Endothelial cell of umbilical vein (primary cell): Measurements from ENCODE around the gene ZSCAN5A. TPM values are rescaled to one million over a fixed set of nuclear protein-coding genes. Genes with fewer than 3 reads are reported as not detected.

Source experiments
- BruUV-seq: library from RNA; stranded (reverse); fragments of 400-500 nt; replicated peaks from 2 replicates; lab custom pipeline; 2021; lab: Mats Ljungman, UMichigan
- CTCF ChIA-PET: fragments of 300-600, 350-600 bp; sonication (Branson Sonifier 250); formaldehyde crosslinking; loops from one replicate; lab custom pipeline; 2021; ENCODE audit warnings: antibody characterized with exemption, inconsistent platforms; lab: Charles Lee
- POLR2A ChIA-PET: fragments of 300-600, 350-600 bp; sonication (Branson Sonifier 250); formaldehyde crosslinking; loops from one replicate; lab custom pipeline; 2021; ENCODE audit warnings: antibody characterized with exemption, inconsistent platforms; lab: Charles Lee
- DNase-seq: peaks from one replicate; pipeline ENCODE4 v3.0.0-alpha.2; 2011; ENCODE audit warnings: low read depth, low spot score
- FAIRE-seq: peaks from 2 replicates; lab custom pipeline; 2011; peaks lifted over from hg19 to GRCh38; lab: Jason Lieb, UNC
- H2AFZ ChIP-seq: 2 replicates; pipeline ENCODE4 v1.6.0; 2012; ENCODE audit warnings: low read depth, low read length, control low read depth, inconsistent platforms
- H3K27ac ChIP-seq: 2 replicates; pipeline ENCODE4 v1.5.1; 2011; ENCODE audit warnings: low read depth, mild to moderate bottlenecking, control low read depth, low read length, moderate library complexity; ENCODE audit not compliant: insufficient read depth
- H3K27me3 ChIP-seq, 2 experiments: 2 replicates each; pipeline versions ENCODE4 v1.6.0 to v1.6.1; 2011; ENCODE audit warnings: low read length in 2 of 2, mixed read lengths in 1 of 2; ENCODE audit not compliant: control insufficient read depth in 2 of 2, insufficient read depth in 2 of 2
- H3K36me3 ChIP-seq, 2 experiments: 2 replicates in 1 of 2; 3 replicates in 1 of 2; pipeline ENCODE4 v1.5.1; 2011; ENCODE audit warnings: low read length in 2 of 2, mild to moderate bottlenecking in 1 of 2, moderate library complexity in 1 of 2; ENCODE audit not compliant: control insufficient read depth in 2 of 2, insufficient read depth in 2 of 2; ENCODE audit errors: extremely low read depth in 1 of 2
- H3K4me1 ChIP-seq: 3 replicates; pipeline ENCODE4 v1.5.1; 2011; ENCODE audit warnings: mild to moderate bottlenecking, low read length; ENCODE audit not compliant: control insufficient read depth, insufficient read depth; ENCODE audit errors: extremely low read depth
- H3K4me2 ChIP-seq: 2 replicates; pipeline ENCODE4 v1.6.1; 2011; ENCODE audit warnings: low read length, control low read depth, mixed read lengths; ENCODE audit not compliant: insufficient read depth
- H3K4me3 ChIP-seq, 3 experiments: fragments of 200-600 bp in 1 of 3; sonication (generic), shearing (Covaris generic) in 1 of 3; replicated peaks in 1 of 3; 2 replicates each; pipeline ENCODE4 v1.5.1; 2011 to 2016; ENCODE audit warnings: control low read depth in 3 of 3, low read length in 3 of 3, mild to moderate bottlenecking in 2 of 3, inconsistent platforms in 1 of 3, low read depth in 1 of 3, moderate library complexity in 1 of 3; ENCODE audit not compliant: insufficient read depth in 1 of 3
- H3K79me2 ChIP-seq: 2 replicates; pipeline ENCODE4 v1.6.0; 2012; ENCODE audit warnings: low read length, inconsistent platforms; ENCODE audit not compliant: control insufficient read depth, insufficient read depth
- H3K9ac ChIP-seq: replicated peaks from 2 replicates; pipeline ENCODE3; 2011; ENCODE audit warnings: low read length, control low read depth; ENCODE audit not compliant: insufficient read depth; ENCODE audit errors: extremely low read depth
- H3K9me1 ChIP-seq: replicated peaks from 3 replicates; pipeline ENCODE4 v1.6.0; 2011; ENCODE audit warnings: mild to moderate bottlenecking, low read length; ENCODE audit not compliant: control insufficient read depth, insufficient read depth; ENCODE audit errors: extremely low read depth
- H3K9me3 ChIP-seq: replicated peaks from 2 replicates; pipeline ENCODE4 v1.5.1; 2012; ENCODE audit warnings: low read length, inconsistent platforms; ENCODE audit not compliant: control insufficient read depth, insufficient read depth
- H4K20me1 ChIP-seq: replicated peaks from 2 replicates; pipeline ENCODE3; 2011; ENCODE audit warnings: mild to moderate bottlenecking, low read length; ENCODE audit not compliant: control insufficient read depth, insufficient read depth; ENCODE audit errors: extremely low read depth
- EZH2 ChIP-seq: IDR thresholded peaks from 2 replicates; pipeline ENCODE4 v1.6.1; 2012; ENCODE audit warnings: borderline replicate concordance, low read depth, mild to moderate bottlenecking, moderate library complexity, low read length, inconsistent platforms; ENCODE audit not compliant: severe bottlenecking
- FOS ChIP-seq: IDR thresholded peaks from 2 replicates; pipeline ENCODE4 v1.6.1; 2011; ENCODE audit warnings: mild to moderate bottlenecking, low read length, moderate library complexity, borderline replicate concordance; ENCODE audit not compliant: insufficient read depth
- GATA2 ChIP-seq: IDR thresholded peaks from 2 replicates; pipeline ENCODE4 v1.7.0; 2011; ENCODE audit warnings: low read depth, mild to moderate bottlenecking, moderate library complexity, mixed read lengths, low read length; ENCODE audit not compliant: insufficient read length, insufficient read depth
- JUN ChIP-seq: IDR thresholded peaks from 2 replicates; pipeline ENCODE4 v1.6.1; 2011; ENCODE audit warnings: borderline replicate concordance, low read depth; ENCODE audit not compliant: insufficient read length, insufficient read depth
- MAX ChIP-seq: IDR thresholded peaks from 2 replicates; pipeline ENCODE4 v1.6.1; 2011; ENCODE audit not compliant: insufficient read depth, insufficient read length
- MYC ChIP-seq: IDR thresholded peaks from one replicate; pipeline ENCODE4 v1.6.1; 2011; ENCODE audit warnings: mild to moderate bottlenecking, low read depth, low read length
- POLR2A ChIP-seq: IDR thresholded peaks from 2 replicates; pipeline ENCODE4 v1.6.1; 2012; ENCODE audit warnings: low read depth, mild to moderate bottlenecking, control low read depth, low read length
- POLR2AphosphoS5 ChIP-seq: IDR thresholded peaks from 2 replicates; pipeline ENCODE4 v1.6.1; 2012; ENCODE audit warnings: low read depth, mild to moderate bottlenecking, control low read depth, low read length, moderate library complexity; ENCODE audit not compliant: insufficient read depth
- dilution Hi-C: fragments of 300-500 bp; cut with MboI; formaldehyde crosslinking; loops from one replicate; pipeline ENCODE4 v1.15.0; 2019; ENCODE audit warnings: low sequenced_read_pairs; ENCODE audit not compliant: extremely low pct_ligation_motif_present
- intact Hi-C: fragments of 100-400 bp; cut with micrococcal nuclease; formaldehyde crosslinking; loops from one replicate; pipeline ENCODE4 v1.10.0; 2022
- polyA plus RNA-seq, 4 experiments: library from polyadenylated mRNA; depleted of rRNA in 3 of 4; stranded (reverse) in 3 of 4; unstranded in 1 of 4; fragments of >200 nt; gene quantifications; 2 replicates each; pipeline versions ENCODE4 v1.2.1 to v1.2.3, GENCODE V29; 2011 to 2012; ENCODE audit warnings: missing spikeins in 1 of 4
- total RNA-seq: library from RNA; stranded (reverse); gene quantifications from 2 replicates; pipeline ENCODE4 v1.2.3, GENCODE V29; 2021
- TF ChIP-seq, protein P1 (sequence below), 2 donors: IDR thresholded peaks; 1 replicate in 1 of 2; 2 replicates in 1 of 2; pipeline ENCODE4 v1.5.1; 2011; ENCODE audit warnings: low read length in 2 of 2, mild to moderate bottlenecking in 2 of 2, moderate library complexity in 2 of 2, control low read depth in 1 of 2, inconsistent platforms in 1 of 2, low read depth in 1 of 2; ENCODE audit not compliant: insufficient read depth in 1 of 2; ENCODE audit errors: extremely low read depth in 1 of 2

ZSCAN5A gene
- total and polyA plus RNA-seq, 2 donors (not counting 3 experiments of a cell fraction or from before 2014, with no cell fraction given) = 5.1 to 12.2 TPM

DNA sequence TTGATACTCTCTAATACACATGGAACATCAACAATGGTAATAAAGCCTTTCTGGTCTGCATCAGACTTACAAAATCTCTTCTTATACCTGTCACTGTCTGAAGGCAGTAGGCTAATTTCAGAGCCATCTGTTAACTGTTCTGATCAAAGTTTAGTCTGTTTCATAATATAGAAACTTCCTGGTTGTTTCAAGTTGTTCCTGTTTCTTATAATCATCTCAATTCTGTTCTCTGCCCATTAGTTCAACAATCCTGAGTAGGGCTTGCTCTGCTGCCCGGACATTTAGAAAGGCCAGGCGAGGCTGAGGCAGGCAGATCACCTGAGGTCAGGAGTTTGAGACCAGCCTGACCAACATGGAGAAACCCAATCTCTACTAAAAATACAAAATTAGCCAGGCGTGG lies 5.4 kb upstream of the ZSCAN5A start:
- no peak overlapping the region for H3K27ac ChIP-seq
- ChIA-PET CTCF (interaction anchor here (0.5 kb wide), 1 partner anchor 60 kb away, joined by 5 read pairs; no protein-coding TSS in a partner anchor), POLR2A (no interaction called here)
- no peaks in the 10 kb centered on the region for H3K9me3 ChIP-seq
- DNase-seq (no peak), FAIRE-seq (no peak)
- H3K4me1 ChIP-seq = peaks cover 5% of the 10 kb centered on the region
- H3K4me2 ChIP-seq = no peak overlapping the region
- dilution Hi-C loops = no loop called here
- intact Hi-C loops = no loop called here
- no peaks in the 10 kb centered on the region for H3K36me3 ChIP-seq
- no peak overlapping the region for H3K9ac ChIP-seq
- H3K9me1 ChIP-seq = no peaks in the 10 kb centered on the region
- BruUV-seq = no TSS peak
- H3K79me2 ChIP-seq = no peaks in the 10 kb centered on the region
- no peaks in the 10 kb centered on the region for H4K20me1 ChIP-seq
- H3K4me3 ChIP-seq = no peak overlapping the region
- no peak overlapping the region for H2AFZ ChIP-seq
- TF ChIP-seq MYC (no peak), POLR2A (no peak), EZH2 (no peak), GATA2 (no peak), MAX (no peak), JUN (no peak), FOS (no peak), POLR2AphosphoS5 (no peak)
- TF ChIP-seq, protein P1, sequence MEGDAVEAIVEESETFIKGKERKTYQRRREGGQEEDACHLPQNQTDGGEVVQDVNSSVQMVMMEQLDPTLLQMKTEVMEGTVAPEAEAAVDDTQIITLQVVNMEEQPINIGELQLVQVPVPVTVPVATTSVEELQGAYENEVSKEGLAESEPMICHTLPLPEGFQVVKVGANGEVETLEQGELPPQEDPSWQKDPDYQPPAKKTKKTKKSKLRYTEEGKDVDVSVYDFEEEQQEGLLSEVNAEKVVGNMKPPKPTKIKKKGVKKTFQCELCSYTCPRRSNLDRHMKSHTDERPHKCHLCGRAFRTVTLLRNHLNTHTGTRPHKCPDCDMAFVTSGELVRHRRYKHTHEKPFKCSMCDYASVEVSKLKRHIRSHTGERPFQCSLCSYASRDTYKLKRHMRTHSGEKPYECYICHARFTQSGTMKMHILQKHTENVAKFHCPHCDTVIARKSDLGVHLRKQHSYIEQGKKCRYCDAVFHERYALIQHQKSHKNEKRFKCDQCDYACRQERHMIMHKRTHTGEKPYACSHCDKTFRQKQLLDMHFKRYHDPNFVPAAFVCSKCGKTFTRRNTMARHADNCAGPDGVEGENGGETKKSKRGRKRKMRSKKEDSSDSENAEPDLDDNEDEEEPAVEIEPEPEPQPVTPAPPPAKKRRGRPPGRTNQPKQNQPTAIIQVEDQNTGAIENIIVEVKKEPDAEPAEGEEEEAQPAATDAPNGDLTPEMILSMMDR (IDR thresholded peaks at IDR 0.05; ENCODE audit: extremely low read depth in 1 of 2, insufficient read depth in 1 of 2, low read depth in 1 of 2, low read length in 2 of 2) = no peak
- H3K27me3 ChIP-seq = no peaks in the 10 kb centered on the region
